HG03439 (cell line): ENCODE data around the gene UBR7.

Experiments
- ATAC-seq: cut with Tn5 transposase; IDR thresholded peaks from one replicate; pipeline ENCODE4 v1.9.1; 2021; ENCODE audit warnings: mild to moderate bottlenecking, moderate library complexity; ENCODE audit not compliant: unreplicated experiment

Gene UBR7

DNA sequence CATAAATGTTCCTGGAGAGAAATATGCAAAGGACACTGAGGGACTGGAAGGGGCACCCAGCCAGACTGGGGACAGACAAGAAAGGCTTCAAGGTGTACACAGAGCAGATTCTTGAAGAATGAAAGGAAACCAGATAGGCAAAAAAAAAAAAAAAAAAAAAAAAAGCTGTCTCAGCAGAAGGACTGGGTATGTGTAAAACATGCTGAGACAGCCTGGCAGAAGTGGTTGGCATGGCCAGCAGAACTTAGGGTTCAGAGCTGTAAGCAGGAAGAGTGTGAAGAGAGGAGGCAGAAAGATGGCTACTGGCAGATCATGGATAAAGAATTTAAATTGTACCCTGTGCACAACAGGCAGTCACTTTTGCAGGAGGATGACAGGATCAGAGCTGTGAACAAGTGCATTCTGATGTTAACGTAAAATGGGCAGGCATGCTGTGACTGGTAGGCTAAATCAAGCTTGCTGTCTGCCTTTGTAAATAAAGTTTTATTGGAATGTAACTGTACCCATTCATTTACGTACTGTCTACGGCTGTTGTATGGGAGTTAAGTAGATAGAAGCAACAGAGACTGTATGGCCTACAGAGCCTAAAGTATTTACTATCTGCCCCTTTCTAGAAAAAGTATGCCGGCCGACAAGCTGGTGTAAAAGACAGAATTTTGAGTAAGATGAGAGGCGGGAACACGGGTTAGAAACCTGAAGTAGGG is 42.2 kb downstream of the UBR7 start:
- ATAC-seq = no peak

DNA sequence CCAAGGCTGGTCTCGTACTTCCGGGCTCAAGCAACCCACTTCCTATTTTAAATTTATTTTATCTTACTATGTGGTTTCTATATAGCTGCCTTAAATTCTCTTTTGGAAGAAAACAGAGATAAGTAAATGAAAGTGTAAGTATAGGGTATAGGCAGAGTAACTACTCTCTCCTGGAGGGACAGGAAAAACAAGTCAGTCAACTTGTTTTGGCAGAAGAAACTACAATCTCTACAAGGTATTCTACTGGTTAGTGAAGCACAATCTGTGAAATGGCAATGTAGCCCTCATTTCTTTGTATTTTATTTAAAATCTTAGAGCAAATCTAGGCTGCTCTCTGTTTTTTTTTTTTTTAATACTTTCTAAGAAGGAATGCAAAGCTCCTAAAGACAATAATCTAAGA is 55.4 kb downstream of the UBR7 start:
- ATAC-seq = no peak

DNA sequence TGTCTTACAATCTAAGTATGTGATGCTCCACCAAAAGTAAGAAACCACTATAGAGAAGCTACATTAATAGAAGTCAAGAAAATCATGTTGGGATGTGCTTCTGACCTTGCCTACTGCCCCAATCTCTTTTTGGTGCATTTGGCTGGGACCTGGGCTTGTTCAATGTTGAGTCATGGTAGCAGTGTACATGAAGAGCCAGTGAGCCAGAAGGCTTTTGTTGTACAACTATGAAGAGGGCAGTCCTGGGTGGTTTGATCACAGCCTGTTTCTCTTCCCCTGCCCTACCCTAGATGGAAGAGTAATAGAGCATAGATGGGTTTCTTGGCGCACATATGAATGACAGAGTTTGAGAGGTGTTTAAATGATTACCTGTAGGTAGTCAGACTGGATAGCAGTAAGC is 56.4 kb downstream of the UBR7 start:
- no peak for ATAC-seq

DNA sequence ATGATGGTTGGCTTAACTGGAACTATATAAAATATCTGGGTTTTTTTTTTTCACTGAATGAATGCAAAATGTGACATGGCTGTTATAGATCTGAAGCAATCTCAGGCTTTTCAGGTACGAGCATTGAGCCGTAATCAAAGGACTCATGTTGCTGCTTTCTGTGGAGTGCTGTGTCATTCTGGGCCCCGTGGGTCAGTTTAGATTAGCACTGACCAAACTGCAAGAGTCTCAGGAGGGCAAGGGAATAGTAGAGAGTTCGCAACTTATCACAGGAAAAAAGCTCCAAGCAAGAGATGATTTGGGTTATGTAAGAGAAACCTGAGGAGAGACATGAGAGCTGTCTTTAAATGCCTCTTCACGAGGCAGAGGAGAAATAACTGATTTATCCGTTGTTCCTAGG is 59.1 kb downstream of the UBR7 start:
- no peak for ATAC-seq

DNA sequence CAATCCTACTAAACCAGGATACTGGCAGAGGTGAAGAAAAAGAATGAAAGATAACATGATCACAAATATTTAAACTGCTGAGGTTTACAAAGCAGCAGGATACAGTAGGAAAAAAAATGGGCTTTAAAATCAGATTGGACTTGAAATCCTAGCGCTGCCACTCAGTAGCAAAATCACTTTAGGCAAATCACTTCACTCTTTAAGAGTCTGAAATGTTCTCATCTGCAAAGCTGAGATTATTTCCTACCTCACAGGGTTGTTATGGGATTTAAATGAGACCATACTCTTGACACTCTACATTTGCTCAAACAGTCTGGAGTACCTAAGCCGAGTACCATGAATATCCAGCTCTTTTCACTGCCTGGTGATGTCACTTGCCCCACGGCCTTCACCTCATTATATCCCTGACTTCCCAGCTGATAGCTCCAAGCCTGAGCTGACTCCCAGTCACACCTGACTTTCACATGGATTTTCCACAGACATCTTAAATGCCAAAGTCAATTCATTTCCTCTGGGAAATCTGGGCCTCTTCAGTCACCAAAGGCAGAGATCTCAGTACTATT is 60.2 kb downstream of the UBR7 start:
- no peak for ATAC-seq

DNA sequence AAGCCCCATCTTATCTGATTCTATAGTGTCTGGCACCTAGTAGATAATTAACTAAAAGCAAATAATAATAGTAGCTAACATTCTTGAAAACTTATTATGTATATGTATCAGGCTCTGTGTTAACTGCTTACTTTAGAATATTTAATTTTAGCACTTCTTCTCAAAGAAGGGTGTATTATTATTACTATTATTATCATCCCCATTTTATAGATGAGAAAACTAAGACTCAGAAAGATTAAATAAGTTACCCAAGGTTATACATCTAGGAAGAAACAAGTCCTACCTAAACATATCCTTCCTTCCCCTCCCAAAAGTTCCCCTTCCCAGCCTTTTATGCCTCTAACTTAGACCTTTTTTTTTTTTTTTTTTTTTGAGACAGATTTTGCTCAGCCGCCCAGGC is 61.4 kb downstream of the UBR7 start:
- no peak for ATAC-seq

DNA sequence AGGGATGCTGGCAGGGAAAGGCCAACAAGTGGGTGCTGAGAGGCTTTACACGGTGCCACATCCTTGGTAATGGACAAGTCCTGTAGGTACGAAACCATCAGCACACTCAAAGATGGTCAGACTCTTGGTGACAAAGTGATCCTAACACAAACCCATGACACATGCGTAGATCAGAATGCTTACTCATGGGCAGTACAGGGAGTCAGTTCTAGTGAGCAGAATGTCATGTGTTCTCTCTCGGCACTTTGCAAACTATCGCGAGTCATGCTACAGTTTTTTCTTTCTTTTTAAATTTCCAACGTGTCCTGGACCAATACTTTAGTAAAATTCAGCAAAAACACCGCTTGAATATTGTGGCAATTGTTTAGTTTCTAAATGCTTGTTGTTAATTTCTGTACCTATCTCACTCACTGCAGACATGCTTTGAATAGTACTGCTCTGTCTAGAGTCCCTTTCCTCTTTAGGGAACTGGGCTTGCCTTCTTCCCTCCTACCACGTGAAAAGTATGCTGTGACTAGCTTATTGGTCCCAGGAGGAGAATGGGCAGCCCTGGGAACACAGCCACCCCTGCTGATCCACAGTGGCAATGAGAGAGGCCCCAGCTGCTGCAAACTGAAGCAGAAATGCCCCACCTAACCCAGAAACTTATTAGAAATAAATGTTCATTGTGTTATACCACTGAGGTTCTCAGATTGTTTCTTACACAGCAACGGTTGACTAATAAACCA is 62.4 kb downstream of the UBR7 start:
- ATAC-seq = no peak

DNA sequence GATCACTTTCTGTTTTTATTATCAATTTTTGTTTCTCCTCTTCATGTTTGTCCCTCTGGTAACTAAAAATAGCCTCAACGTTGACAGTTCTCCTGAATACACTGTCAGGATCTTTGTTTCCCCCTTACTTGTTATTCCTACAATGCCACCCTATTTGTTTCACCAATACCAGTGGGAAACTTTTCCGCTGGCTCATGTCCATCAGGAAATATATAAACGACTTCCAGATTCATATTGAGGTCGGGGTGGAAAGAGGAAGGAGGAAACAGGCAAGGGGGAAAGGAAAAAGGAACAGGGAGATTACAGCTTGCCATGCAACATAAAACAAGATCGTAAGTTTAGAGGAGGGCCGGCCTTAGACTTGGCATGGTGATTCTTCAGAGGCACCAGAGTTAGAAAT is 64.1 kb downstream of the UBR7 start:
- ATAC-seq = no peak

DNA sequence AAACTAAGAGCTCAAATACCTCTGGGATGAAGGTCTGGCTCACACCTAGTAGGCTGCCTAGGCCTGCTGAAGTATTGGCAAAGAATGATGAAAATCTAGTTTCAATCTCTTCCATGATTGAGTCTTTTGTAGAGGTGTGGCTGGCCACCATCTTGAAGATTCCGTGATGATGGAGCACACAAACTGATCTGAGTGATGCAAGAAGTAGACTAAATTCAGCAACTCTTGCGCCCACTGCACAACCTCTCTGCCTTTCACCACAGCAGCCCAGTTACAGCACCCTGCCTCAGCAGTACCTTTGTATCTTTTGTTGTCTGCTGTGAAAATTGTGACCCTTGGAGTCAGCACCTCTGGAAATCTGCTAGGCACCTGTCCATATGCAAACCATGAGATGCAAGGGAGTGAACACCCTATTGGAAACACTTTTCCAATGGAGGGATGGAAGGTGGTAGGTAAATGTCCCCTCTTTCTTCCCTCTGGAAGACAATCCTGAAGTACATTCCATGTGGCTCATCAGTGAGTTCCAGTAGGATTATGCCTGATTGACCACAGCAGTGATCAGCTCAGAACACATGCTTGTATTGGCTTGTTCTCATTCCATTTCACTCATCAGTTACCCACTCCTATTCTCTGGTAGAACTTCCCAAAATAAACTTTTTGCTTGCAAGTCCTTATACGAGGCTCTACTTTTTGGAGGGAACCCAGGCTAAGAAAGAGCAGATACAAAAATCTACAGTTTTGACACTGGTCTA is 67.2 kb downstream of the UBR7 start:
- no peak for ATAC-seq

DNA sequence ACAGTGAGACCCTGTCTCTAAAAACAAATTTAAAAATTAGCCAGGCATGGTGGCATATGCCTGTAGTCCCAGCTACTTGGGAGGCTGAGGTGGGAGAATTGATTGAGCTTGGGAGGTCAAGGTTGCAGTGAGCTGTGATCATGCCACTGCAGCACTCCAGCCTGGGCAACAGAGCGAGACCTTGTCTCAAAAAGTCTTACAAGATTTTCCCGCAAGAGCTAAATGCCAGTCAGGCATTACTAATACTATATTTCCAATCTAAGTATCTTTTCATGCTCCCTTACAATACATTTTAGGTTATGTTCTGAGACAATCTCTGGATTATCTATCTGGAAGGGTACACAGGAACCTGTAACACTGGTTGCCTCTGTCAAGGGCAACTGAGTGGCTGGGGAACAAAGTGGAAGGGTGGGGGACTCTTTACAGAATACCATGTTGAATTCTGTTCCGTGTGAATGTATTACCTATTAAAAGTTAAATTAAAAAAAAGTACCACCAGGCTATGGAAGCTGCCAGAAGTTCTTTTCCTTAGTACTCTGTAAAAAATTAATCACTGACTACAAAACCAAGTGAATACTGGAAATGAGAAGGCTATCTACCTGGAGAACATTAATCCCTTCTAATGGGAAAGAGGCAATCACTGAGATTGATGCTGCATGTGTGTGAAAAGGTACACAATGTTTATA is 69.1 kb downstream of the UBR7 start:
- no peak for ATAC-seq
